NCI-H1694 (cell line): ENCODE measurements around the gene OR2S2.

ENCODE experiments used
- DNase-seq: peaks from one replicate; lab custom pipeline; 2025; lab: John Stamatoyannopoulos, UW

OR2S2 gene

DNA sequence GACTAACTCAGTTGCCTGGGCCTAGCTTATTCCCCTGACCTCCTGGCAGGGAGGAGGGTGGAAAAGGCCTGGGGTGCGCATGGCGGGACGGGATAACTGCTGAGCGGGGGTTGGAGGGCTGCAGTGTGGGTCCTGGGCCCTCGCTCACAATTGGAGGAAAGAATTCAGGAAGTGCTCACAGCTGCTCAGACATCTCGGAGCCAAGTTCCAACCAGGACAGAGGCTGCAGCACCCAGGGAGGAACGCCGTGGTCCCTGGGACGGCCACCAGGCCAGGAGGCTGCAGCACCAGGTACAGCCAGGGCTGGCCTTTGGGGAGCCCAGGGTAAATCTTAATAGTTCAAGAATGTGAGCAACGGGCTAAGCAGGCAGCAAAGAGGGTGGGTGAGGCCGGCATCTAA, 48.7 kb downstream of the OR2S2 start, which contains the start of gene SPAAR:
Gene SPAAR, plus strand, starts transcription at position 217 of the 400 bp plus-strand sequence. CDS start 974 bp downstream, outside the sequence.
- DNase-seq = no peak

DNA sequence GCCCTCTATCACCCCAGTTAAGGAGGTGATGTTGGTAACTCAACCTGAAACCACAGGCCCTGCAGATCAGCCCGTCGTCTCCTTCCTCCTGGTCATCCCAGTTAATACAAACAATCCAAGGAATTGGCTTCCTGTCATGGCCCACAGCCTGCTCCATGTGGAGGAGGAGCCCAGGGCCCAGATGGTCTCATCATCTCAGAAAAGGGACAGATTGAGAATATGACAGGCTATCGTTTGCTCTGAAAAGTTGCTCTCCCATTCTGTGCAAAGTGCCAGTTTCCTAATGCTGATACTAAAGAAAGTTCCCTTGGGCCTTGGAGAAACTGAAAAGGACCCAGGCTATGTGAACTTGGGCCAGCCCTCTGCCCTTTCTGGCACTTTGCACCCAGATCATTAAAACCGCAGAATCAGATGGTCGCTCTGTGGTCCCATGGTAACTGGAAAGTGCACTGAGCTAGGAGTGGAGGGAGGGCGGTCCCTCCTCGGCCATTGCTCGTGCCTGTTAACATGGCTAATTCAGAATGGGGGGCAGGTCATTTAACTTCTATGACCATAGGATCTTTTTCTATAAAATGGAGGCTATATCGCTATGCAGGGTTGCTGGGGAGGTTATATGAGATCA, 49.3 kb downstream of the OR2S2 start:
- peak; percentile 51 for DNase-seq

DNA sequence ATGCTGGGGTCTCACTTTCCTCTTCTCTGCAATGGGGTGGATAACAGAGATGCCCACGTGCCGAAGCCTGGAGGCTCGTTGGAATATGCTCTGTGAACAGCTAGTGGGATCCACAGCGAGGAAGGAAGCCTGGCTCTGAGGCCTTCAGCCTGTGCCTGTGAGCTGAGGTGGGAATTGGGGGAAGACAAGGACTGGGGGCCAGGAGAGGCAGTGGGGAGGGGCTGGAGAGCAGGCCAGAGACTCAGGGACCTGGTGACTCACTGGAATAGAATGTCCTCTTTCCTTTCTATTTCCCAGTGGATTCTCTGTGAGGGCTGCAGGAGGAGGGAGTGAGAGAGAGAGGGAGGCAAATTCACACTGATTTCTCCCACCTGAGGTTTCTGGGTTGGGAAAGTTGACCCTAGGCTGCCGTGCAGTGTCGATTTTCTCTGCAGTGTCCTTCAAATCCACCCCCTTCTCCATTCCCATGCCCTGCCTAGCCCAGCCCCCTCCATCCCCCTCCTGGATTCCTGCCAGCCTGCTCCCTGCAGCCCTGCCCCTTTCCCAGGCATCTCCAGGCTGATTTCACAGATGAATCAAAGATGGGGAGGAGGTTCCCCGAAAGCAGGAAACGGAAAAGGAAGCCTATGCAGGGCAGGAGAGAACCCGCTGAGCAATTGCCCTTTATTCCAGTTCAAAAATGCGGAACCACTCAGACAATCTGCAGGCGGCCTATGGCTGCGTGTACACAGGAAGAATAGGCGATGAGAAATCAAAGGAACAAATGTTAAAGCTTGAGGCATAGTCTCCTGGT, 50.0 kb downstream of the OR2S2 start:
- peak; percentile 68 for DNase-seq
